Skin epidermis (tissue), 12 donors: ENCODE measurements around the gene C1QTNF9B.
"Not testable (repeated sequence)": the region's sequence is repeated elsewhere in the genome, so short reads cannot be mapped to it uniquely, and the experiment has no call there.

Experiments used
- H3K27ac ChIP-seq, 21 experiments: fragments of 200-600 bp; sonication (generic) in 11 of 21; one replicate each; pipeline ENCODE4 v1.5.0; 2020; ENCODE audit warnings: mild to moderate bottlenecking in 3 of 21, inconsistent platforms in 2 of 21, moderate library complexity in 2 of 21
- H3K4me3 ChIP-seq, 7 experiments: fragments of 200-600 bp; sonication (generic) in 2 of 7; one replicate each; pipeline ENCODE4 v1.5.0; 2020; ENCODE audit warnings: inconsistent platforms in 2 of 7, mild to moderate bottlenecking in 2 of 7, moderate library complexity in 1 of 7

C1QTNF9B gene

GRCh38 chr13:23899555-23899954 is 2.3 kb upstream of the C1QTNF9B start:
- H3K27ac ChIP-seq: no peak overlapping the region
- H3K4me3 ChIP-seq: no peak overlapping the region

- Histone ChIP-seq H3K27ac (no peak overlapping the region), H3K4me3 (no peak overlapping the region)
These were observed 799 bp upstream of the C1QTNF9B start for GRCh38 chr13:23898101-23898500.

- not testable (repeated sequence) for H3K4me3 ChIP-seq
These were observed 2.6 kb downstream of the C1QTNF9B start for GRCh38 chr13:23894746-23895145.

GRCh38 chr13:23893791-23894190 is 3.5 kb downstream of the C1QTNF9B start:
- H3K4me3 ChIP-seq, H3K27ac ChIP-seq: not testable (repeated sequence)

More at GRCh38 chr13:23894746-23895145, 2.6 kb downstream of the C1QTNF9B start:
- H3K27ac ChIP-seq: not testable (repeated sequence)

GRCh38 chr13:23889615-23890607 is 7.4 kb downstream of the C1QTNF9B start:
- peak overlapping the region; percentile 59 to 97 (median 82) for H3K4me3 ChIP-seq
- H3K27ac ChIP-seq: peak overlapping the region in 18 of 21 experiments; percentile 9 to 94 (median 86)

- Histone ChIP-seq H3K4me3 (peak within 1 kb of the TSS; percentile 59 to 97 (median 82)), H3K27ac (peak within 1 kb of the TSS; percentile 30 to 97 (median 90))
These were observed 8.4 kb downstream of the C1QTNF9B start, which contains the start of gene MIPEP for GRCh38 chr13:23888658-23889614. Gene MIPEP (minus strand): TSS chr13:23889400. CDS start chr13:23889320, 80 bp downstream.

- H3K4me3 ChIP-seq, H3K27ac ChIP-seq: not testable (repeated sequence)
These were observed 12.9 kb downstream of the C1QTNF9B start for GRCh38 chr13:23884361-23884760.

- H3K27ac ChIP-seq: no peak overlapping the region
- no peak overlapping the region for H3K4me3 ChIP-seq
These were observed 14.0 kb downstream of the C1QTNF9B start for GRCh38 chr13:23883255-23883654.

GRCh38 chr13:23881402-23881800 is 15.9 kb downstream of the C1QTNF9B start:
- not testable (repeated sequence) for H3K4me3 ChIP-seq, H3K27ac ChIP-seq

GRCh38 chr13:23880493-23881401 is 16.6 kb downstream of the C1QTNF9B start:
- not testable (repeated sequence) for H3K27ac ChIP-seq, H3K4me3 ChIP-seq

GRCh38 chr13:23877286-23877685 is 20.0 kb downstream of the C1QTNF9B start:
- Histone ChIP-seq H3K4me3 (no peak overlapping the region), H3K27ac (no peak overlapping the region)

GRCh38 chr13:23876265-23876664 is 21.0 kb downstream of the C1QTNF9B start:
- H3K27ac ChIP-seq: no peak overlapping the region
- H3K4me3 ChIP-seq: no peak overlapping the region

GRCh38 chr13:23871616-23872220 is 25.6 kb downstream of the C1QTNF9B start:
- no peak overlapping the region for H3K4me3 ChIP-seq
- peak overlapping the region in 5 of 21 experiments; percentile 25 to 58 (median 39) for H3K27ac ChIP-seq

GRCh38 chr13:23870356-23871140 is 26.8 kb downstream of the C1QTNF9B start:
- H3K4me3 ChIP-seq: no peak overlapping the region
- peak overlapping the region in 5 of 21 experiments; percentile 20 to 58 (median 39) for H3K27ac ChIP-seq

GRCh38 chr13:23868521-23868920 is 28.8 kb downstream of the C1QTNF9B start:
- peak overlapping the region in 1 of 21 experiments; percentile 19 for H3K27ac ChIP-seq
- no peak overlapping the region for H3K4me3 ChIP-seq

- no peak overlapping the region for H3K4me3 ChIP-seq
- H3K27ac ChIP-seq: peak overlapping the region in 2 of 21 experiments; percentile 14 to 25
These were observed 30.2 kb downstream of the C1QTNF9B start for GRCh38 chr13:23867027-23867491.

- Histone ChIP-seq H3K27ac (peak overlapping the region in 1 of 21 experiments; percentile 14), H3K4me3 (no peak overlapping the region)
These were observed 30.8 kb downstream of the C1QTNF9B start for GRCh38 chr13:23866420-23867026.
